H9 (cell line): Measurements from ENCODE around the gene SUMF1. TPM values are rescaled to one million over a fixed set of nuclear protein-coding genes. Genes with fewer than 3 reads are reported as not detected.

ENCODE experiments used
- DNase-seq: peaks from one replicate; pipeline ENCODE4 v3.0.0-alpha.2; 2017
- H2AFZ ChIP-seq: one replicate; pipeline ENCODE4 v1.6.1; 2013; ENCODE audit warnings: mild to moderate bottlenecking, low read length, control low read depth, moderate library complexity
- H2AK5ac ChIP-seq: 2 replicates; pipeline ENCODE4 v1.6.1; 2013; ENCODE audit warnings: low read length, control low read depth, mixed read lengths; ENCODE audit not compliant: insufficient read length
- H2BK120ac ChIP-seq: one replicate; pipeline ENCODE4 v1.6.1; 2013; ENCODE audit warnings: low read depth, mild to moderate bottlenecking, low read length, control low read depth, inconsistent platforms; ENCODE audit not compliant: poor library complexity, severe bottlenecking
- H2BK12ac ChIP-seq: 2 replicates; pipeline ENCODE4 v1.6.1; 2013; ENCODE audit warnings: low read length, control low read depth, mixed read lengths, low read depth; ENCODE audit not compliant: insufficient read length
- H2BK15ac ChIP-seq: 2 replicates; pipeline ENCODE4 v1.6.1; 2013; ENCODE audit warnings: low read depth, low read length, control low read depth
- H2BK20ac ChIP-seq: one replicate; pipeline ENCODE4 v1.6.1; 2013; ENCODE audit warnings: low read depth, mild to moderate bottlenecking, low read length, control low read depth, inconsistent platforms; ENCODE audit not compliant: poor library complexity, severe bottlenecking
- H2BK5ac ChIP-seq: 2 replicates; pipeline ENCODE4 v1.6.1; 2013; ENCODE audit warnings: low read length, control low read depth, mixed read lengths; ENCODE audit not compliant: insufficient read length
- H3K14ac ChIP-seq: 2 replicates; pipeline ENCODE4 v1.6.1; 2013; ENCODE audit warnings: low read length, control low read depth; ENCODE audit not compliant: insufficient read depth
- H3K18ac ChIP-seq: 2 replicates; pipeline ENCODE4 v1.6.1; 2013; ENCODE audit warnings: low read depth, mild to moderate bottlenecking, mixed read lengths, low read length, control low read depth; ENCODE audit not compliant: insufficient read length
- H3K23ac ChIP-seq: 2 replicates; pipeline ENCODE4 v1.6.1; 2013; ENCODE audit warnings: low read length, control low read depth, mixed read lengths, low read depth; ENCODE audit not compliant: insufficient read length
- H3K23me2 ChIP-seq: 2 replicates; pipeline ENCODE4 v1.6.1; 2013; ENCODE audit warnings: low read depth, mild to moderate bottlenecking, mixed read lengths, low read length, control low read depth; ENCODE audit not compliant: insufficient read length, poor library complexity, severe bottlenecking
- H3K27ac ChIP-seq: 2 replicates; pipeline ENCODE4 v1.5.1; 2013; ENCODE audit warnings: low read length, control low read depth, mixed read lengths, low read depth; ENCODE audit not compliant: insufficient read length
- H3K27me3 ChIP-seq: 2 replicates; pipeline ENCODE4 v1.6.1; 2013; ENCODE audit warnings: low read length, control low read depth, inconsistent platforms; ENCODE audit not compliant: insufficient read depth
- H3K4ac ChIP-seq: 2 replicates; pipeline ENCODE4 v1.6.1; 2013; ENCODE audit warnings: low read depth, mild to moderate bottlenecking, control low read depth, inconsistent platforms, low read length, moderate library complexity
- H3K4me1 ChIP-seq: 2 replicates; pipeline ENCODE4 v1.6.1; 2013; ENCODE audit warnings: low read length, control low read depth, inconsistent platforms; ENCODE audit not compliant: insufficient read depth
- H3K4me2 ChIP-seq: 2 replicates; pipeline ENCODE4 v1.6.1; 2013; ENCODE audit warnings: low read length, control low read depth, mixed read lengths; ENCODE audit not compliant: insufficient read length, insufficient read depth
- H3K56ac ChIP-seq: 2 replicates; pipeline ENCODE4 v1.6.1; 2013; ENCODE audit warnings: low read depth, mild to moderate bottlenecking, mixed read lengths, low read length, control low read depth; ENCODE audit not compliant: insufficient read length
- H3K79me1 ChIP-seq: 2 replicates; pipeline ENCODE4 v1.6.1; 2013; ENCODE audit warnings: low read depth, mild to moderate bottlenecking, moderate library complexity, low read length, control low read depth, inconsistent platforms; ENCODE audit not compliant: insufficient read depth, poor library complexity, severe bottlenecking
- H3K79me2 ChIP-seq: 2 replicates; pipeline ENCODE4 v1.6.1; 2013; ENCODE audit warnings: low read length, control low read depth, inconsistent platforms; ENCODE audit not compliant: insufficient read depth
- H3K9ac ChIP-seq: 2 replicates; pipeline ENCODE4 v1.6.1; 2013; ENCODE audit warnings: low read length, control low read depth, mixed read lengths; ENCODE audit not compliant: insufficient read length; ENCODE audit errors: extremely low read depth
- H3K9me3 ChIP-seq: one replicate; pipeline ENCODE4 v1.6.1; 2013; ENCODE audit warnings: low read depth, low read length, inconsistent platforms; ENCODE audit not compliant: control insufficient read depth
- H3T11ph ChIP-seq: one replicate; pipeline ENCODE4 v1.6.1; 2013; ENCODE audit warnings: mild to moderate bottlenecking, low read length, control low read depth, inconsistent platforms
- H4K20me1 ChIP-seq: one replicate; pipeline ENCODE4 v1.6.1; 2013; ENCODE audit not compliant: control insufficient read depth, insufficient read length, insufficient read depth
- H4K5ac ChIP-seq: 2 replicates; pipeline ENCODE4 v1.6.1; 2013; ENCODE audit warnings: low read depth, mild to moderate bottlenecking, mixed read lengths, low read length, control low read depth; ENCODE audit not compliant: insufficient read length
- H4K8ac ChIP-seq: replicated peaks from 2 replicates; pipeline ENCODE4 v1.6.1; 2013; ENCODE audit warnings: low read length, control low read depth, mixed read lengths, low read depth; ENCODE audit not compliant: insufficient read length
- H4K91ac ChIP-seq: 2 replicates; pipeline ENCODE4 v1.6.1; 2013; ENCODE audit warnings: low read depth, mild to moderate bottlenecking, moderate library complexity, mixed read lengths, low read length, control low read depth; ENCODE audit not compliant: insufficient read length
- H3K27ac Mint-ChIP-seq, 3 experiments: 2 replicates in 2 of 3; 3 replicates in 1 of 3; pipeline ENCODE4 v1.8.0; 2020 to 2021; ENCODE audit warnings: mixed read lengths in 3 of 3, mild to moderate bottlenecking in 1 of 3, moderate library complexity in 1 of 3
- H3K27me3 Mint-ChIP-seq: 2 replicates; pipeline ENCODE4 v1.8.0; 2021; ENCODE audit warnings: low read depth, mild to moderate bottlenecking, moderate library complexity, mixed read lengths
- H3K36me3 Mint-ChIP-seq, 3 experiments: 2 replicates in 2 of 3; 3 replicates in 1 of 3; pipeline ENCODE4 v1.8.0; 2020 to 2021; ENCODE audit warnings: low read depth in 3 of 3, mixed read lengths in 3 of 3; ENCODE audit not compliant: insufficient read depth in 1 of 3
- H3K4me1 Mint-ChIP-seq, 2 experiments: 2 replicates each; pipeline ENCODE4 v1.8.0; 2020; ENCODE audit warnings: mixed read lengths in 2 of 2
- H3K4me3 Mint-ChIP-seq, 2 experiments: 2 replicates in 1 of 2; 3 replicates in 1 of 2; pipeline ENCODE4 v1.8.0; 2020 to 2021; ENCODE audit warnings: mild to moderate bottlenecking in 2 of 2, mixed read lengths in 2 of 2, moderate library complexity in 1 of 2
- H3K9me3 Mint-ChIP-seq, 2 experiments: 2 replicates in 1 of 2; 3 replicates in 1 of 2; pipeline ENCODE4 v1.8.0; 2020; ENCODE audit warnings: mild to moderate bottlenecking in 2 of 2, mixed read lengths in 2 of 2, moderate library complexity in 1 of 2
- CTCF ChIP-seq: fragments of 200-600 bp; sonication (generic); conservative IDR thresholded peaks from 3 replicates; pipeline ENCODE4 v1.8.0; 2021; ENCODE audit warnings: antibody characterized with exemption, mild to moderate bottlenecking
- WGBS: extraction: QIAGEN DNeasy Blood & Tissue Kit; methylation state at CpG from one replicate; pipeline ENCODE4 v1.1.7; 2013; ENCODE audit warnings: missing lambda C conversion rate, low lambda C conversion rate, mixed read lengths; ENCODE audit not compliant: insufficient read length; ENCODE audit errors: extremely low coverage; 5-methylcytosine and 5-hydroxymethylcytosine counted together
- total RNA-seq: library from RNA; stranded (reverse); gene quantifications from 2 replicates; pipeline ENCODE4 v1.2.1, GENCODE V29; 2021

The SUMF1 gene
- total RNA-seq, 1 experiment from 2014 or later: 9.5 TPM

GRCh38 chr3:4356546-4357410 lies 110.3 kb downstream of the SUMF1 start:
- H3K4me2 ChIP-seq: no peak overlapping the region
- H3K56ac ChIP-seq: no peak overlapping the region
- H3K4me3 Mint-ChIP-seq: no peak overlapping the region
- H3K9ac ChIP-seq: no peak overlapping the region
- H2BK12ac ChIP-seq: no peak overlapping the region
- no peaks in the 10 kb centered on the region for H3K9me3 ChIP-seq
- H3K27me3 ChIP-seq: no peaks in the 10 kb centered on the region
- no peak for TF ChIP-seq CTCF
- no peaks in the 10 kb centered on the region for H4K20me1 ChIP-seq
- H3T11ph ChIP-seq: no peak overlapping the region
- no peak overlapping the region for H2BK120ac ChIP-seq
- H3K4me1 Mint-ChIP-seq: no peaks in the 10 kb centered on the region
- no peak overlapping the region for H2BK20ac ChIP-seq
- H3K9me3 Mint-ChIP-seq: no peaks in the 10 kb centered on the region
- no peaks in the 10 kb centered on the region for H3K79me2 ChIP-seq
- no peak for DNase-seq
- no peaks in the 10 kb centered on the region for H3K36me3 Mint-ChIP-seq
- H4K8ac ChIP-seq: no peak overlapping the region
- H3K4me1 ChIP-seq: no peaks in the 10 kb centered on the region
- H3K27ac Mint-ChIP-seq: peak overlapping the region in 2 of 3 experiments; percentile 34 to 52; a peak in 1 of 7 replicates
- no CpG with 5 or more reads among the region's 10 CpGs for WGBS
- H2AFZ ChIP-seq: no peak overlapping the region
- H4K91ac ChIP-seq: no peak overlapping the region
- H3K23ac ChIP-seq: no peak overlapping the region
- no peak overlapping the region for H2BK15ac ChIP-seq
- no peak overlapping the region for H3K27ac ChIP-seq
- no peak overlapping the region for H2AK5ac ChIP-seq
- no peaks in the 10 kb centered on the region for H3K27me3 Mint-ChIP-seq
- no peak overlapping the region for H3K18ac ChIP-seq
- H3K4ac ChIP-seq: no peak overlapping the region
- H2BK5ac ChIP-seq: no peak overlapping the region
- no peaks in the 10 kb centered on the region for H3K23me2 ChIP-seq
- H4K5ac ChIP-seq: no peak overlapping the region
- no peak overlapping the region for H3K14ac ChIP-seq
- H3K79me1 ChIP-seq: no peaks in the 10 kb centered on the region
